ENCODE results near the gene MLYCD.

The MLYCD gene

DNA sequence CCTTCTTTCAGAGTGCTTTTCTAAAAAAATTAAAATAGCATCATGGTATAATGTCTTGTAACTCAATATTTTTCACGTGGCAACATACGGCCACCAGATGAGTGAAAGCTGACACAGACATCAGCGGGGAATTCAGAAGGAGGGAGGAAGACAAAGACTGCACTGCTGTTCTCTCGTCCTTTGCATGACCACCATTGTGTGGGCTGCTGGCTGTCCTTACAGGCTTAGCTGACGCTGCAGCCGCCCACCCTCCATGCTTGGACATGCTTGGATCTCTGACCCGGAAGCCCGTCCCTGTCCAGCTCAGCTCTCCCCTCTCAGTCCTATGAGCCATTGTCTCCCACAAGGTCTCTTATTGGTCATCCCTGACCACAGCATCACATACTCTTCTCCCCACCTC is 11.4 kb upstream of the MLYCD start:
- H3K4me3 Mint-ChIP-seq, result no peak overlapping the region
- H3K9me3 Mint-ChIP-seq, result no peaks in the 10 kb centered on the region
- H3K27me3 Mint-ChIP-seq, result no peaks in the 10 kb centered on the region
- H3K27ac Mint-ChIP-seq, result no peak overlapping the region
- H3K36me3 Mint-ChIP-seq, result no peaks in the 10 kb centered on the region
- H3K4me1 Mint-ChIP-seq, result no peaks in the 10 kb centered on the region

GRCh38 chr16:83888672-83889044 is 10.3 kb upstream of the MLYCD start:
- H3K27ac Mint-ChIP-seq, result no peak overlapping the region
- H3K36me3 Mint-ChIP-seq, result no peaks in the 10 kb centered on the region
- no peaks in the 10 kb centered on the region for H3K9me3 Mint-ChIP-seq
- no peaks in the 10 kb centered on the region for H3K4me1 Mint-ChIP-seq
- H3K4me3 Mint-ChIP-seq, result no peak overlapping the region
- H3K27me3 Mint-ChIP-seq, result no peaks in the 10 kb centered on the region

GRCh38 chr16:83890359-83890758 is 8.6 kb upstream of the MLYCD start:
- no peaks in the 10 kb centered on the region for H3K27me3 Mint-ChIP-seq
- no peaks in the 10 kb centered on the region for H3K9me3 Mint-ChIP-seq
- no peaks in the 10 kb centered on the region for H3K4me1 Mint-ChIP-seq
- no peak overlapping the region for H3K4me3 Mint-ChIP-seq
- no peaks in the 10 kb centered on the region for H3K36me3 Mint-ChIP-seq
- H3K27ac Mint-ChIP-seq, result no peak overlapping the region

- Mint-ChIP-seq H3K27ac (no peak overlapping the region), H3K9me3 (no peaks in the 10 kb centered on the region), H3K4me1 (no peaks in the 10 kb centered on the region), H3K27me3 (no peaks in the 10 kb centered on the region), H3K36me3 (no peaks in the 10 kb centered on the region), H3K4me3 (no peak overlapping the region)
Observed at GRCh38 chr16:83891742-83892141, 7.2 kb upstream of the MLYCD start.

DNA sequence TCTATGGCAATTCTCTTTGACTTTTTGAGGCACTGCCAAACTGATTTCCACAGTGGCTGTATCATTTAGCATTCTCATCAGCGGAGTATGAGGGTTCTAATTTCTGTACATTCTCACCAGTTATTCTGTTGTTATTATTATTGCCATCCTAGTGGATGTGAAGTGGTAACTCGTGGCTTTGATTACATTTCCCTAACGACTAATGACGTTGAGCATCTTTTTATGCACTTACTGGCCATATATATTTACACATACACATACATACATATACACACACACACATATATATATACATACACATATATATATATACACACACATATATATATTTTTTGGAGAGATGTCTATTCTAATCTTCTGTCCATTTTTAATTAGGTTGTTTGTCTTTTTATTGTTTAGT is 3.7 kb upstream of the MLYCD start:
- Mint-ChIP-seq H3K4me3 (no peak overlapping the region), H3K9me3 (no peaks in the 10 kb centered on the region), H3K4me1 (peaks cover 17% of the 10 kb centered on the region), H3K27ac (no peak overlapping the region), H3K27me3 (no peaks in the 10 kb centered on the region), H3K36me3 (no peaks in the 10 kb centered on the region)

DNA sequence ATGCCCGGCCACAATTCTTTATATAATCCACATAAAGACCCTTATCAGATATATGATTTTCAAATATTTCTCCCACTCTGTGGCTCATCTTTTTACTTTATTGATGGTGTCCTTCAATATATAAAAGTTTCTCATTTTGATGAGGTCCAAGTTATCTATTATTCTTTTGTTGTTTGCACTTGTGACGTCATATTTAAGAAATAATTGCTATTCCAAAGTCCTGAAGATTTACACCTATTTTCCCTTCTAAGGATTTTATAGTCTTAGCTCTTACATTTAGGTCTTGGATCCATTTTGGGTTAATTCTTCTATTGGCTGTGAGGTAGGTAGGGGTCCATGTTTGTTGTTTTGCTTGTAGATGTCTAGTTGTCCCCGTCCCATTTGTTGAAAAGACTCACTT is 3.0 kb upstream of the MLYCD start:
- no peaks in the 10 kb centered on the region for H3K27me3 Mint-ChIP-seq
- no peaks in the 10 kb centered on the region for H3K36me3 Mint-ChIP-seq
- no peaks in the 10 kb centered on the region for H3K9me3 Mint-ChIP-seq
- H3K27ac Mint-ChIP-seq, result no peak overlapping the region
- no peak overlapping the region for H3K4me3 Mint-ChIP-seq
- H3K4me1 Mint-ChIP-seq, result peaks cover 24% of the 10 kb centered on the region

GRCh38 chr16:83899272-83899897 is 470 bp downstream of the MLYCD start:
- H3K9me3 Mint-ChIP-seq, result no peaks in the 10 kb centered on the region
- no peaks in the 10 kb centered on the region for H3K36me3 Mint-ChIP-seq
- H3K4me1 Mint-ChIP-seq, result peaks cover 52% of the 10 kb centered on the region
- H3K27ac Mint-ChIP-seq, result peak overlapping the region; percentile 85
- peak overlapping the region; percentile 97 for H3K4me3 Mint-ChIP-seq
- no peaks in the 10 kb centered on the region for H3K27me3 Mint-ChIP-seq

- Mint-ChIP-seq H3K4me3 (peak overlapping the region; percentile 97), H3K4me1 (peaks cover 52% of the 10 kb centered on the region), H3K27me3 (no peaks in the 10 kb centered on the region), H3K27ac (peak overlapping the region; percentile 85), H3K9me3 (no peaks in the 10 kb centered on the region), H3K36me3 (no peaks in the 10 kb centered on the region)
Observed at GRCh38 chr16:83899978-83900377, 1.1 kb downstream of the MLYCD start.

GRCh38 chr16:83900571-83900970 is 1.7 kb downstream of the MLYCD start:
- Mint-ChIP-seq H3K27ac (no peak overlapping the region), H3K4me1 (peaks cover 52% of the 10 kb centered on the region), H3K9me3 (no peaks in the 10 kb centered on the region), H3K36me3 (no peaks in the 10 kb centered on the region), H3K27me3 (no peaks in the 10 kb centered on the region), H3K4me3 (peak overlapping the region; percentile 97)

DNA sequence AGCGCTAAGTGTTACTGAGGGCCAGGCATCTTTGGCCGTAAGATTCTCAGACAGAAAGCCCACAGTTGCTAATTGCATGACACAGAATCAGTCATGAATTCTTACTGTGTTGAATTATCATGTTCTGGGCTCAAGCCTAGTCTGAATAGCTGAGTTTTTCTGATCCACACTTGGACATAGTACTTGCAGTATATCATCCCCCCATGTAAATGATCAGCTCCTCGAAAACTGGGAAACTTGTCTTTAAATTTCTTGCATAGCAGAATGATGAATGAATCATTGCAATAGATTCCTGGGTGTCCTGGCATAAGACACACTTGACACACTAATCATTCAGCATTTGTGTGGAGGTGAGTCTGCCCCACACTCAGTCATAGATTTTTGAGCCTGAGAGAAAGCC is 2.2 kb downstream of the MLYCD start:
- no peaks in the 10 kb centered on the region for H3K36me3 Mint-ChIP-seq
- H3K27me3 Mint-ChIP-seq, result no peaks in the 10 kb centered on the region
- H3K27ac Mint-ChIP-seq, result no peak overlapping the region
- peaks cover 52% of the 10 kb centered on the region for H3K4me1 Mint-ChIP-seq
- peak overlapping the region; percentile 24 for H3K4me3 Mint-ChIP-seq
- no peaks in the 10 kb centered on the region for H3K9me3 Mint-ChIP-seq

- Mint-ChIP-seq H3K4me1 (peaks cover 45% of the 10 kb centered on the region), H3K36me3 (peaks cover 4% of the 10 kb centered on the region), H3K9me3 (no peaks in the 10 kb centered on the region), H3K27me3 (no peaks in the 10 kb centered on the region), H3K27ac (no peak overlapping the region), H3K4me3 (no peak overlapping the region)
Observed at GRCh38 chr16:83903751-83904150, 4.8 kb downstream of the MLYCD start.

- Mint-ChIP-seq H3K9me3 (no peaks in the 10 kb centered on the region), H3K4me3 (no peak overlapping the region), H3K4me1 (peaks cover 24% of the 10 kb centered on the region), H3K27ac (no peak overlapping the region), H3K27me3 (no peaks in the 10 kb centered on the region), H3K36me3 (peaks cover 5% of the 10 kb centered on the region)
Observed at GRCh38 chr16:83906683-83907082, 7.8 kb downstream of the MLYCD start.

DNA sequence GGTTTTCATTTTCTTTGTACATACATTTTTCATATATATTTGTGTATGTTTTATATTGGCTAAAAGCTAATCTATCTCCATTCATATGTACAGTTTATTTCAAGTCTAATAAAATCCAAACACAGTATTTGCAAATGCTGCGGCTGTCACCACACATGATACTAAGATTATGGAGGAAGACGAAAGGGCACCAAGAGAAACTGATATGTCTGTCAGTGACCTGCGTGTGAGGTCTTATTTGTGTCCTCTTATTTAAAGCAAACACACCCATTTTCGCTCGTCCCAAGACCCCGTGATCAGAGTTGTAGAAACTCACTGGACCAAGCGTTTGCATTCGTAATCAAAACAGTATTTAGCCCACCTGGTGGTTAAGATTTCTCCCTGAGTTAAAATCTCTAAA is 8.2 kb downstream of the MLYCD start:
- Mint-ChIP-seq H3K27me3 (no peaks in the 10 kb centered on the region), H3K9me3 (no peaks in the 10 kb centered on the region), H3K4me3 (no peak overlapping the region), H3K27ac (no peak overlapping the region), H3K4me1 (peaks cover 20% of the 10 kb centered on the region), H3K36me3 (peaks cover 5% of the 10 kb centered on the region)

DNA sequence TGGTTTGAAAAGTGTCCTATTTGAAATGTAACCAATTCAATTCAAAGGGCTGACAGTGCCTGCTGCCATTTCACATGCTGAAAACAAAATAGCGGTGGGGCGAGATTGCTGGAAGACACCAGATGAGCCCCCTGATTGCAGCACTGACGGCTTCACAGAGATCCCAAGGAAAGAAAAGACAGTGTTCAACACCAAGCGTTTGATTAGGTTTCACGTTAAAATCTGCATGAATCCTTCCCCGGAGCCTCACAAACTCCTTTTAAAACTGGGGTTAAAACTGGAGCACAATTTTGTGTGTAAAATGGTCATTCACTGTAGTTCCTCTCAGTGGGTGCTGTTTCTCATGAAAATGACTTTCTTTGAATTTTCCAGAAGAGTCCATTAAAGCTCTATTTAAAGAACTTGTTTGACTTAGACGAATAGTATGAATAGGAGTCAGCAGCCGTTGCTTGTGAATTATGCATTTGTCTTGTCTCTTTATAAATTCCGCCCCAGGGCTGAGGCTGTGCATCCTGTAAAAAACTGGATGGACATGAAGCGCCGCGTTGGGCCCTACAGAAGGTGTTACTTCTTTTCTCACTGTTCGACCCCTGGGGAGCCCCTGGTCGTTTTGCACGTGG is 8.8 kb downstream of the MLYCD start:
- Mint-ChIP-seq H3K27me3 (no peaks in the 10 kb centered on the region), H3K4me1 (peaks cover 13% of the 10 kb centered on the region), H3K9me3 (no peaks in the 10 kb centered on the region), H3K27ac (no peak overlapping the region), H3K36me3 (peaks cover 5% of the 10 kb centered on the region), H3K4me3 (no peak overlapping the region)

- Mint-ChIP-seq H3K36me3 (peaks cover 6% of the 10 kb centered on the region), H3K9me3 (no peaks in the 10 kb centered on the region), H3K27me3 (no peaks in the 10 kb centered on the region), H3K4me3 (no peak overlapping the region), H3K4me1 (peaks cover 5% of the 10 kb centered on the region), H3K27ac (no peak overlapping the region)
Observed at GRCh38 chr16:83908798-83909197, 9.9 kb downstream of the MLYCD start.

GRCh38 chr16:83911290-83911689 is 12.4 kb downstream of the MLYCD start:
- no peaks in the 10 kb centered on the region for H3K27me3 Mint-ChIP-seq
- H3K27ac Mint-ChIP-seq, result no peak overlapping the region
- peaks cover 4% of the 10 kb centered on the region for H3K4me1 Mint-ChIP-seq
- no peak overlapping the region for H3K4me3 Mint-ChIP-seq
- peaks cover 11% of the 10 kb centered on the region for H3K36me3 Mint-ChIP-seq
- no peaks in the 10 kb centered on the region for H3K9me3 Mint-ChIP-seq

Data from activated naive CD4-positive, alpha-beta T cell treated with anti-CD3 and anti-CD28 coated beads, Interleukin-2, amount 50 U/mL, for 24 hours (primary cell).